Naive thymus-derived CD4-positive, alpha-beta T cell (primary cell): Measurements from ENCODE around the gene SSNA1. TPM values are rescaled to one million over a fixed set of nuclear protein-coding genes. Genes with fewer than 3 reads are reported as not detected.
A peak's percentile ranks its signal among the peaks of the same experiment; 100 is the strongest.

Experiments
- ATAC-seq: fragments of 150-1000 bp; cut with Tn5 transposase; 2 replicates; pipeline ENCODE4 v1.10.0; 2021; ENCODE audit warnings: mild to moderate bottlenecking, moderate library complexity
- CTCF ChIA-PET: fragments of 350-600 bp; sonication (Branson Sonifier 250); formaldehyde crosslinking; loops from one replicate; lab custom pipeline; 2021; ENCODE audit warnings: antibody characterized with exemption; lab: Charles Lee
- POLR2A ChIA-PET: fragments of 350-600 bp; sonication (Branson Sonifier 250); formaldehyde crosslinking; loops from one replicate; lab custom pipeline; 2021; ENCODE audit warnings: antibody characterized with exemption, inconsistent platforms; lab: Charles Lee
- DNase-seq, 9 donors: peaks; one replicate each; pipeline versions ENCODE4 v3.0.0 to v3.0.0-alpha.2; 2020 to 2022; ENCODE audit warnings: mixed read lengths in 1 of 9
- H3K27ac ChIP-seq: one replicate; pipeline ENCODE4 v1.7.0; 2013; ENCODE audit warnings: mild to moderate bottlenecking, low read depth, low read length, moderate library complexity
- H3K27me3 ChIP-seq, 2 donors: one replicate each; pipeline ENCODE4 v1.7.0; 2013; ENCODE audit warnings: low read length in 2 of 2, mild to moderate bottlenecking in 2 of 2, moderate library complexity in 2 of 2; ENCODE audit not compliant: control insufficient read depth in 2 of 2, insufficient read depth in 2 of 2
- H3K36me3 ChIP-seq, 3 experiments: 1 replicate in 2 of 3; 2 replicates in 1 of 3; pipeline ENCODE4 v1.7.0; 2013; ENCODE audit warnings: low read length in 3 of 3, mild to moderate bottlenecking in 3 of 3, moderate library complexity in 1 of 3; ENCODE audit not compliant: insufficient read depth in 3 of 3, control insufficient read depth in 2 of 3
- H3K4me1 ChIP-seq, 2 donors: one replicate each; pipeline ENCODE4 v1.7.0; 2013; ENCODE audit warnings: low read length in 2 of 2, mild to moderate bottlenecking in 2 of 2, moderate library complexity in 1 of 2; ENCODE audit not compliant: control insufficient read depth in 2 of 2, insufficient read depth in 2 of 2
- H3K4me3 ChIP-seq: 2 replicates; pipeline ENCODE4 v1.7.0; 2013; ENCODE audit warnings: mild to moderate bottlenecking, low read length
- H3K9me3 ChIP-seq, 3 experiments: 1 replicate in 2 of 3; 2 replicates in 1 of 3; pipeline ENCODE4 v1.7.0; 2013; ENCODE audit warnings: low read length in 3 of 3; ENCODE audit not compliant: control insufficient read depth in 2 of 3
- H3K27ac Mint-ChIP-seq, 9 donors: one replicate each; pipeline ENCODE4 v1.8.0; 2020 to 2022; ENCODE audit warnings: mixed read lengths in 9 of 9, mild to moderate bottlenecking in 8 of 9, moderate library complexity in 5 of 9, inconsistent platforms in 2 of 9
- H3K27me3 Mint-ChIP-seq, 5 donors: one replicate each; pipeline ENCODE4 v1.8.0; 2021 to 2022; ENCODE audit warnings: mixed read lengths in 5 of 5, mild to moderate bottlenecking in 1 of 5
- H3K36me3 Mint-ChIP-seq, 5 donors: one replicate each; pipeline ENCODE4 v1.8.0; 2020 to 2022; ENCODE audit warnings: mixed read lengths in 5 of 5, mild to moderate bottlenecking in 3 of 5, inconsistent platforms in 1 of 5
- H3K4me1 Mint-ChIP-seq, 7 donors: one replicate each; pipeline ENCODE4 v1.8.0; 2020 to 2022; ENCODE audit warnings: mixed read lengths in 7 of 7, mild to moderate bottlenecking in 3 of 7, inconsistent platforms in 1 of 7
- H3K4me3 Mint-ChIP-seq, 10 donors: one replicate each; pipeline ENCODE4 v1.8.0; 2020 to 2022; ENCODE audit warnings: mild to moderate bottlenecking in 10 of 10, mixed read lengths in 10 of 10, moderate library complexity in 6 of 10, inconsistent platforms in 2 of 10
- H3K9me3 Mint-ChIP-seq, 11 donors: one replicate each; pipeline ENCODE4 v1.8.0; 2020 to 2022; ENCODE audit warnings: mixed read lengths in 11 of 11, mild to moderate bottlenecking in 4 of 11, inconsistent platforms in 1 of 11, moderate library complexity in 1 of 11
- intact Hi-C, 2 donors: fragments of 100-400 bp; cut with micrococcal nuclease; formaldehyde crosslinking; loops; one replicate each; pipeline ENCODE4 v1.15.1; 2023
- polyA plus RNA-seq, 2 donors: library from polyadenylated mRNA; unstranded; fragments of 300-500 nt; fragmentation: Illumina TruSeq; gene quantifications; one replicate each; pipeline ENCODE4 v1.2.3, GENCODE V29; 2021
- total RNA-seq, 6 experiments: library from RNA in 5 of 6; stranded (reverse) in 5 of 6; gene quantifications; 1 replicate in 5 of 6; 2 replicates in 1 of 6; pipeline ENCODE4 v1.2.3 and lab custom pipeline; 2021 to 2026

The SSNA1 gene
- total and polyA plus RNA-seq, 7 experiments from 2014 or later = 37.9 to 133 (median 47.0) TPM

GRCh38 chr9:137227853-137228505 lies 39.5 kb downstream of the SSNA1 start:
- peaks cover 0 to 7% (median 5%) of the 10 kb centered on the region in 5 donors for H3K27me3 Mint-ChIP-seq
- ChIA-PET POLR2A (interaction anchor here (0.9 to 3.2 kb wide), 6 partner anchors 13 to 181 kb away, joined by 3 to 9 read pairs (median 6); partner anchors contain the start of genes ANAPC2, SSNA1 and TUBB4B), CTCF (interaction anchor here (1.0 to 2.3 kb wide), 6 partner anchors 9 to 140 kb away, joined by 3 to 13 read pairs (median 6); no protein-coding TSS in a partner anchor)
- Histone ChIP-seq H3K27me3 (no peaks in the 10 kb centered on the region), H3K4me3 (no peak overlapping the region), H3K36me3 (no peaks in the 10 kb centered on the region), H3K27ac (no peak overlapping the region), H3K9me3 (no peaks in the 10 kb centered on the region), H3K4me1 (peaks cover 7 to 9% of the 10 kb centered on the region in 2 donors)
- H3K9me3 Mint-ChIP-seq = peaks cover 0 to 2% (median 0%) of the 10 kb centered on the region in 11 donors
- no peak for DNase-seq
- no peak for ATAC-seq
- no peaks in the 10 kb centered on the region for H3K36me3 Mint-ChIP-seq
- peak overlapping the region in 5 of 9 donors; percentile 29 to 85 (median 49) for H3K27ac Mint-ChIP-seq
- intact Hi-C loops = loop anchor here (1.0 to 10.0 kb wide), 7 partner anchors 28 to 283 kb away; partner anchors contain the start of genes ANAPC2 (in 1 of the 2), C8G (in 1 of the 2), FBXW5 (in 1 of the 2) and NPDC1 (in 1 of the 2)
- H3K4me3 Mint-ChIP-seq = peak overlapping the region in 1 of 10 donors; percentile 24
- peaks cover 5 to 11% (median 6%) of the 10 kb centered on the region in 7 donors for H3K4me1 Mint-ChIP-seq

- intact Hi-C loops = loop anchor here in 1 of 2 donors (10.0 kb wide), 1 partner anchor 284 kb away; the partner anchor contains the start of genes C8G and FBXW5
- Histone ChIP-seq H3K27ac (no peak overlapping the region), H3K27me3 (no peaks in the 10 kb centered on the region), H3K9me3 (no peaks in the 10 kb centered on the region), H3K36me3 (no peaks in the 10 kb centered on the region), H3K4me1 (peaks cover 5 to 9% of the 10 kb centered on the region in 2 donors), H3K4me3 (no peak overlapping the region)
- Mint-ChIP-seq H3K4me1 (peaks cover 5 to 10% (median 6%) of the 10 kb centered on the region in 7 donors), H3K9me3 (peaks cover 0 to 2% (median 0%) of the 10 kb centered on the region in 11 donors), H3K27ac (no peak overlapping the region), H3K4me3 (no peak overlapping the region), H3K27me3 (peaks cover 0 to 7% (median 5%) of the 10 kb centered on the region in 5 donors), H3K36me3 (no peaks in the 10 kb centered on the region)
- ChIA-PET POLR2A (interaction anchor here (1.0 to 3.2 kb wide), 3 partner anchors 12 to 110 kb away, joined by 3 to 9 read pairs (median 9); partner anchors contain the start of genes ANAPC2, SSNA1 and TUBB4B), CTCF (interaction anchor here (1.4 to 2.3 kb wide), 2 partner anchors 8 to 106 kb away, joined by 4 to 13 read pairs; no protein-coding TSS in a partner anchor)
- ATAC-seq = no peak
- DNase-seq = no peak
Observed at GRCh38 chr9:137228506-137228967, 40.1 kb downstream of the SSNA1 start.

GRCh38 chr9:137228968-137229896 lies 40.8 kb downstream of the SSNA1 start:
- H3K27ac Mint-ChIP-seq = no peak overlapping the region
- no peaks in the 10 kb centered on the region for H3K36me3 ChIP-seq
- ChIA-PET CTCF (interaction anchor here (1.2 kb wide), 1 partner anchor 9 kb away, joined by 4 read pairs; no protein-coding TSS in a partner anchor), POLR2A (no interaction called here)
- no peaks in the 10 kb centered on the region for H3K27me3 ChIP-seq
- peaks cover 4 to 5% of the 10 kb centered on the region in 2 donors for H3K4me1 ChIP-seq
- intact Hi-C loops = loop anchor here in 1 of 2 donors (10.0 kb wide), 1 partner anchor 284 kb away; the partner anchor contains the start of genes C8G and FBXW5
- H3K4me3 Mint-ChIP-seq = no peak overlapping the region
- peaks cover 0 to 7% (median 5%) of the 10 kb centered on the region in 5 donors for H3K27me3 Mint-ChIP-seq
- ATAC-seq (no peak), DNase-seq (no peak)
- no peaks in the 10 kb centered on the region for H3K9me3 ChIP-seq
- H3K27ac ChIP-seq = no peak overlapping the region
- H3K4me1 Mint-ChIP-seq = peaks cover 5 to 7% (median 5%) of the 10 kb centered on the region in 7 donors
- no peak overlapping the region for H3K4me3 ChIP-seq
- H3K36me3 Mint-ChIP-seq = no peaks in the 10 kb centered on the region
- peaks cover 0 to 2% (median 0%) of the 10 kb centered on the region in 11 donors for H3K9me3 Mint-ChIP-seq

DNA sequence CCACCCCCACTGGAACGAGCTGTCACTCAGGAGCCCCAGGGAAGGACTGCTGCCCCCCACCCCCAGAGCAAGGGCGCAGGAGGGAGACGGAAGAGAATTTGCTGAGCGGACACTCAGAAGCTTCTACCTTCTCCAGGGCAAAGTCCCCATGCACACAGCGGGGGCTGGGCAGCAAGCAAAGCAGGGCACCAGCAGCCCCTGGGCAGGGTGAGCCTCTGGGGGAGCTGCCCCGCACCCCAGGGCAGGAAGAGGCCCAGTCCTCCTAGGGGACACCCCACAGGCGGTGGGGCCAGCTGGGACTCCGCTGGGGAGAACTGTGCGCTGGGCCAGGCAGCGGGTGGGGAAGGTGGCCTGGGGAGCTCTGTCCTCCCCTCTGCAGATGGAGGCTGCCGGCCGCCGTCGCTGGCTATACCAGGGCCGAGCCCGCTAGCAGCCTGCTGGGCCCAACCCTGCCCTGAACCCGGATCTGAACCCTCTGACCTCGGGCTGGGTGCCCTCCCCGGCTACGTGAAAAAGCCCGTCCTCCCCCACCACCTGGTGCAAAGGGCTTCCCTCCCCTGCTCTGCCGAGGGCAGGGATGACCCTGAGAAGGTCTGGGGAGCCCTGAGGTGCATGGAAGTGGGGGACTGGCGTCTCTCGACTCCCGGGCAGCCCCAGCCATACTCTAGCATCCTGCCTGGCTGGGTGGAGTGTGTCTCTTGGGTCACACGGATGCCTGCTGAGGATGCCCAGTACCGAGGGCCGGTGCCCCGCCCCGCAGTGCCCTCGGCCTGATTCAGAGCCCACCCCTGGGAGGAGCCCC lies 41.6 kb downstream of the SSNA1 start:
- POLR2A ChIA-PET = no interaction called here
- no peak overlapping the region for H3K27ac Mint-ChIP-seq
- H3K4me1 ChIP-seq = peaks cover 4 to 5% of the 10 kb centered on the region in 2 donors
- peaks cover 5 to 7% (median 5%) of the 10 kb centered on the region in 7 donors for H3K4me1 Mint-ChIP-seq
- intact Hi-C loops = loop anchor here in 1 of 2 donors (10.0 kb wide), 1 partner anchor 285 kb away; the partner anchor contains the start of genes C8G and FBXW5
- no peak overlapping the region for H3K27ac ChIP-seq
- no peaks in the 10 kb centered on the region for H3K27me3 ChIP-seq
- no peak for DNase-seq
- ATAC-seq = no peak
- no peaks in the 10 kb centered on the region for H3K36me3 ChIP-seq
- peaks cover 0 to 2% (median 0%) of the 10 kb centered on the region in 11 donors for H3K9me3 Mint-ChIP-seq
- no peaks in the 10 kb centered on the region for H3K36me3 Mint-ChIP-seq
- no peak overlapping the region for H3K4me3 ChIP-seq
- H3K9me3 ChIP-seq = no peaks in the 10 kb centered on the region
- CTCF ChIA-PET = interaction anchor here (1.2 kb wide), 1 partner anchor 8 kb away, joined by 4 read pairs; no protein-coding TSS in a partner anchor
- no peak overlapping the region for H3K4me3 Mint-ChIP-seq
- peaks cover 0 to 11% (median 6%) of the 10 kb centered on the region in 5 donors for H3K27me3 Mint-ChIP-seq

GRCh38 chr9:137230705-137231371 lies 42.4 kb downstream of the SSNA1 start, which contains the start of gene SLC34A3:
Gene SLC34A3, plus strand, starts transcription at chr9:137230901. Its CDS starts 802 bp downstream, at chr9:137231703.
- Mint-ChIP-seq H3K36me3 (no peaks in the 10 kb centered on the region), H3K27ac (no peak within 1 kb of the TSS), H3K9me3 (peaks cover 0 to 2% (median 0%) of the 10 kb centered on the region in 11 donors), H3K27me3 (peaks cover 0 to 13% (median 6%) of the 10 kb centered on the region in 5 donors), H3K4me3 (no peak within 1 kb of the TSS), H3K4me1 (peaks cover 4 to 7% (median 5%) of the 10 kb centered on the region in 7 donors)
- peaks cover 4 to 5% of the 10 kb centered on the region in 2 donors for H3K4me1 ChIP-seq
- no peaks in the 10 kb centered on the region for H3K9me3 ChIP-seq
- ATAC-seq = no peak
- ChIA-PET CTCF (no interaction called here), POLR2A (interaction anchor here (0.5 kb wide), 1 partner anchor 126 kb away, joined by 4 read pairs; no protein-coding TSS in a partner anchor)
- intact Hi-C loops = no loop called here
- H3K4me3 ChIP-seq = no peak within 1 kb of the TSS
- no peak within 1 kb of the TSS for H3K27ac ChIP-seq
- no peaks in the 10 kb centered on the region for H3K27me3 ChIP-seq
- DNase-seq = no peak
- H3K36me3 ChIP-seq = no peaks in the 10 kb centered on the region
